GM21381 (cell line): ENCODE measurements around the gene NECTIN2.
A peak's percentile ranks its signal among the peaks of the same experiment; 100 is the strongest.

Source experiments
- ATAC-seq: cut with Tn5 transposase; IDR thresholded peaks from one replicate; pipeline ENCODE4 v1.9.1; 2021; ENCODE audit warnings: mild to moderate bottlenecking, moderate library complexity; ENCODE audit not compliant: unreplicated experiment

Gene NECTIN2

DNA sequence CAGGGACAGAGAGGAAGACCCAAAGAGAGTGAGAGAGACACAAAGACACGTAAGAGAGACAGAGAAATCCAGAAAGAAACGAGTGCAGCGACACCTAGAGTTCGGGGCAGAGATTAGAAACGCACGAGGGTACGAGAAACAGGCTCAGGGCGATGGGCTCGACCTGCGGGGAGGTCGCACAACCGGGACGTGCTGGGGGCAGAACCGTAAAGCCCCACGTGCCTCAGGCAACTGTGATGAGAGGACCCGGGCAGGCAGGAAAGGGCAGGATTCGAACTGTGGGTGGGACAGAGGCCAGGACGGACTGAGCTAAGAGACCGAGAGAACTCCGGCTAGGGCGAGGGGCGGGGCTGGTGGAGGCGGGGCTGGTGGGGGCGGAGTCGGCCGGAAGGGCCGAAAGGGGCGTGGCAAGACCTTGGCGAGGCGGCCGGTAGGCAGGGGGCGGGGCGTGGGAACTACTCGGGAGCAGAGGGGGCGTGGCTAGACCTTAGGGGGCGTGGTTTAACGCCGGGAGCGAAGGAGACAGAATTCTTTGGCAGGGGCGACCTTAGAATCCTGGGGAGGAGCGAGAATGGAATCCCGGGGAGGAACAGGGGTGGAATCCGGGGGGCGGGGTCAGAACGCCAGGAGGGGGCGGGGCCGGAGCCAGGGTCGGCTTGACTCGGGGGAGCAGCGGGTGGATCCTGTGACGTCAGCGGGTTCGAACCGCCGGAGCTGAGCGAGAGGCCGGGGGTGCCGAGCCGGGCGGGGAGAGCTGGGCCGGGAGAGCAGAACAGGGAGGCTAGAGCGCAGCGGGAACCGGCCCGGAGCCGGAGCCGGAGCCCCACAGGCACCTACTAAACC, at the start of gene NECTIN2:
Gene NECTIN2 (plus strand): TSS at position 686 of the 843 bp plus-strand sequence. CDS start 229 bp downstream, outside the sequence.
- ATAC-seq = peak; percentile 49

- ATAC-seq = no peak
These were observed 49.4 kb upstream of the NECTIN2 start for GRCh38 chr19:44796701-44797115.

DNA sequence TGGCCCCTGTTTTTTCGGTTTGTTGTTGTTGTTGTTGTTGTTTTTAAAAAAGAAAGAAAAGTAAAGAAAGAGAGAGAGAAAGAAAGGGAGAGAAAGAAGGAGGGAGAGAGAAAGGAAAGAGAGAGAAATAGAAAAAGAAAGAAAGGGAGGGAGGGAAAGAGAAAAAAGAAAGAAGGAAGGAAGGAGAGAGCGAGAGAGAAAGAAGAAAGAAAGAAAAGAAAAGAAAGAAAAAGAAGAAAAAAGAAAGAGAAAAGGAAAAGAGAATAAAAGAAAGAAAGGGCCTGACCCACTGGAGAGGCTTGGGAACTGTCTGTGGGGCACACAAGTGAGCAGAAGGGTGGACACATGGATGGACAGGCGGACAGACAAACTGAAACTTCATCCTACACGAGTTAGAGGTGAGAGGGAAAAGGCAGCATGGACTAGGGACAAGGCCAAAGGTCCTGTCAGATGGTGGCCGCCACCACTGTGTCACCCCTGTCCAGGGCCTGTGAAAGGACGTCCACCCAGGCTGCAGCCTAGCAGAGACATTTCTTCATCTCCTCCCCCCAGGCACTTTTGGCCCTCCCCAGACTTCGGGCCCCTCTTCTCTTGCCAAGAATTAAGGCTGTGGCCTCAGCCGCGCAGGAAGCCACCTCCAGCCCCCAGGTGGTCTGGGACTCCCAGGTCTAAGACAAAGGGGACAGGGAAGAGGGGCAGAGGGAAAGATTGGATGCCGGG, 46.3 kb upstream of the NECTIN2 start:
- no peak for ATAC-seq

DNA sequence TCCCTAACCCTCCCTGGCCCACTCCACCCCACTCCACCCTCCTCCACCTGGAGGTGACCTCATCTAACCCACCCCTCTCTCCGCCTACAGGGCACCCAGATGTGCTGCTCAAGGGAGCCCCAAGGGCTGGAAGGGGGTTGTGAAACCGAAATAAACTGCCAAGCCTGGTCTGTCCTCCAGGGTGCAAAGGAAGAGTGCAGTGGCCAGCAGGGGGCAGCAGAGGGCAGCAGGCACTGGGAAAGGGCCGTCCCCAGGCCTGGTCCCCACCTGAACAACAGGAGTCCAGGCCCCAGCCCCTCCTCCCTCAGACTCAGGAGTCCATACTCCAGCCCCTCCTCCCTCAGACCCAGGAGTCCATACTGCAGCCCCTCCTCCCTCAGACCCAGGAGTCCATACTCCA, 45.6 kb upstream of the NECTIN2 start:
- ATAC-seq = no peak

- no peak for ATAC-seq
These were observed 42.4 kb upstream of the NECTIN2 start for GRCh38 chr19:44803442-44804428.

DNA sequence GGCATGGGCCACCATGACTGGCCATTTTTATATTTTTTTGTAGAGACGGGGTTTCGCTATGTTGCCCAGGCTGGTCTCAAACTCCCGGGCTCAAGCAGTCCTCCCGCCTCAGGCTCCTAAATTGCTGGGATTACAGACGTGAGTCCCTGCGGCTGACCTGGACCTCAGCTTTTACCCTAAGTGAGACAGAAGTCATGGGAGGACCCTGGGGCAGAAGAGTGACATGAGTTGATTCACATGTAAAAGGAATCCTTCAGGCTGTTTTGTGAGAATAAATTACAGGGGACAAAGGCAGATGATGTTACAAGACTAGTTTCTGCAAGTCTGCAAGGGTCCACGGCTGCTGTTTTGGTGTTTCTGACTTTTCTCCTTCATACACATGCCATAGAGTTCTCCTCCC, 39.8 kb upstream of the NECTIN2 start:
- ATAC-seq = no peak

GRCh38 chr19:44807162-44807561, 38.9 kb upstream of the NECTIN2 start:
- ATAC-seq = no peak

- ATAC-seq = no peak
These were observed 38.2 kb upstream of the NECTIN2 start for GRCh38 chr19:44807652-44808462.

- ATAC-seq = no peak
These were observed 37.4 kb upstream of the NECTIN2 start, which contains the start of gene BCAM for GRCh38 chr19:44808463-44809371. Gene BCAM (plus strand): TSS chr19:44809103. CDS start chr19:44809125, 22 bp downstream.

DNA sequence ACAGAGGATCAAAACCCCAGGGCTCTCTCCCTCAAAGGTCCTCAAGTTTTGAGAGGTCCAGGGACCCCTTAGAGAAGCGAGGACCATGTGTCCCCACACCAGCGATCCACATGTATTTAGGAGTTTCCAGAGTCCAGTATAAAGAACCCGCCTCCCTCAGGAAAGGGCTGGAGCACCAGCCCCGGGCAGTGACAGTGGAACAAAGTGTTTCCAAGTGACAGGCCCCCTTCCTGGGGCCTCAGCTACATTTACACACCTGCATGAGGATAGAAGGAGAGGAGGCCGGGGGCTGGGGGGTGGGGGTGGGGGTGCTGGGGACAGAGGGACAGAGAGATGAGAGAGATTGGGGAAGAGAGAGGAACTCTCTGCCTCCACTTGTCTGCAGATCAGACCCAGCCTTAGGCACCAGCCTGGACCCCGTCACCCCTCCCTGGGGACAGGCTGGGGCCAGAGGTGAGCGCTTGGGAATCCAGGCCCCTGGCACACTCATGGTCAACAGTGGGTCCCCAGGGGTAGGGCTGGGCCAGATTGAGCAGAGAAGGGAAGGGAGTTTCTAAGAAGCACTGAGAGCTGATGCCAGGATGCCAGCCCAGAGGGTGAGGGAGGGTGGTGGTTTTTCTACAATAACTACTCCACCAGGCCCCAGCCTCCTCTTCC, 36.4 kb upstream of the NECTIN2 start:
- ATAC-seq = no peak

- ATAC-seq = no peak
These were observed 35.6 kb upstream of the NECTIN2 start for GRCh38 chr19:44810234-44811121.

DNA sequence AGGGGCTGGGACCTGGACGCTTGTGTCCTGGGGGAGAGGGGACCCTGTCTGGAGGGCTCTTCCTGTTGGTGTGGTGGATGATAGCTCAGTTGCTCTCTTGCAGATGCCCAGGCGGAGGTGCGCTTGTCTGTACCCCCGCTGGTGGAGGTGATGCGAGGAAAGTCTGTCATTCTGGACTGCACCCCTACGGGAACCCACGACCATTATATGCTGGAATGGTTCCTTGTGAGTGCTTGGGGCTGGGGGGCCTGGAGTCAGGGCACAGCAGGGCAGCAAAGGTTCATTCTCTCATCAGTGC, 35.0 kb upstream of the NECTIN2 start:
- ATAC-seq = no peak

DNA sequence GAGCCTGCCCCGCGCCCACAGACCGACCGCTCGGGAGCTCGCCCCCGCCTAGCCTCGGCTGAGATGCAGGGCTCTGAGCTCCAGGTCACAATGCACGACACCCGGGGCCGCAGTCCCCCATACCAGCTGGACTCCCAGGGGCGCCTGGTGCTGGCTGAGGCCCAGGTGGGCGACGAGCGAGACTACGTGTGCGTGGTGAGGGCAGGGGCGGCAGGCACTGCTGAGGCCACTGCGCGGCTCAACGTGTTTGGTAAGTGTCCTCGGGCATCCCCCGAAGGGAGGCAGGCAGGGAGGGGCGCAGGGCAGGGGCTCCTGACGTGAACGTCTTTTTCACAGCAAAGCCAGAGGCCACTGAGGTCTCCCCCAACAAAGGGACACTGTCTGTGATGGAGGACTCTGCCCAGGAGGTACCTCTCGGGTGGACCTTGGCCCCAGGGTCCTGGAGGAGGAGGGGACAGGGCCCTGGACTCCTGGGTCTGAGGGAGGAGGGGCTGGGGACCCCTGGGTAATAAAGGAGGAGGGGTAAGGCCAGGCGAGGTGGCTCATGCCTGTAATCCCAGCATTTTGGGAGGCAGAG, 33.9 kb upstream of the NECTIN2 start:
- no peak for ATAC-seq

GRCh38 chr19:44813070-44813840, 32.8 kb upstream of the NECTIN2 start:
- no peak for ATAC-seq

DNA sequence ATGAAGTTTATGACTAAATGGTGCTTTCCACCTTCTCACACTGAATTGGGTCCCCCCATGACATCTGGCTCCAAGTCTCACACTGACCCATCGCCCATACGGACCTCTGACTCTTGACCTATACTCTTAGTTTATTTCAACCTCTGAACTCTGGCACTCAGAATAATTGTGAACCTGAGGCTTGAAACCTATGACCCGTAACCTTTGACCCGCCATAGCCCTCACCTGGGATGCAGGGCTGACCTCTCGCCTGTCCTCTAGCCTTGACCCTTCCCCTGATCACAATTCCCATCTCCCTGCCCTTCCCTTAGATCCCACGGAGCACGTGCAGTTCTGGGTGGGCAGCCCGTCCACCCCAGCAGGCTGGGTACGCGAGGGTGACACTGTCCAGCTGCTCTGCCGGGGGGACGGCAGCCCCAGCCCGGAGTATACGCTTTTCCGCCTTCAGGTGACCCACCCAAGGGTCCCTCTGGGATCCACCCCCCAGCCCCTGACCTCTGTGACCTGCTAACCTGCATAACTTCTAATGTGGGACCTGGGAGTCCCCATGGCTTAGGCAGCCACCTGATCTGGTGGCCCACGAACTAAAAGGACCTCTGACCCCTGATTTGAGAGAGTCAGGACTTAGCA, 32.1 kb upstream of the NECTIN2 start:
- ATAC-seq = no peak

DNA sequence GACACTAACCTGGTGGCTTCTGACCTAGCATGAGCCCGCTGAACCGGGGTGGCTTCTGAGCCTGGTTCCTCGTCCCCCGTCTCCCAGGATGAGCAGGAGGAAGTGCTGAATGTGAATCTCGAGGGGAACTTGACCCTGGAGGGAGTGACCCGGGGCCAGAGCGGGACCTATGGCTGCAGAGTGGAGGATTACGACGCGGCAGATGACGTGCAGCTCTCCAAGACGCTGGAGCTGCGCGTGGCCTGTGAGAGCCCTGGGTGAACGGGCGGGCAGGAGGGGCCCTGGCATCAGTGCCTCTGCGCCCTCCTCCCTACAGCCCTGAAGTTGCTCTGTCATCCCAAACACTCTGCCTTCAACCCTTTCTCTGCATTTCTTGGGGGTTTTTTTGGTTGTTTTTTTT, 31.6 kb upstream of the NECTIN2 start:
- ATAC-seq = no peak
